GM19452 (cell line): ENCODE data around the gene LUZP1.
A peak's percentile ranks its signal among the peaks of the same experiment; 100 is the strongest.

ENCODE experiments used
- ATAC-seq: cut with Tn5 transposase; IDR thresholded peaks from one replicate; pipeline ENCODE4 v1.9.1; 2021; ENCODE audit not compliant: unreplicated experiment

The LUZP1 gene

DNA sequence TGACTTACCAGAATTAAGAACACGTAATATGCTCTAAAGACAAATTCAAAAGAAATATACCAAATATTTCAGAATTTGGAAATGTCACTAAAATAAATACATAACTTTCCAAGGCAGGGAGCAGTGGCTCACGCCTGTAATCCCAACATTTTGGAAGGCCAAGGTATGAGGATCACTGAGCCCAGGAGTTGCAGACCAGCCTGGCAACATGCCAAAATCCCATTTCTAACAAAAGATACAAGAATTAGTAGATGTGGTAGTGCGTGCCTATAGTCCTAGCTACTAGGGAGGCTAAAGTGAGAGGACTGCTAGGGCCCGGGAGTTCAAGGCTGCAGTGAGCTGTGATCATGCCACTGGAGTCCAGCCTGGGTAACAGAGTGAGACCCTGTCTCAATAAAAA, 11.7 kb downstream of the LUZP1 start:
- ATAC-seq, result no peak

DNA sequence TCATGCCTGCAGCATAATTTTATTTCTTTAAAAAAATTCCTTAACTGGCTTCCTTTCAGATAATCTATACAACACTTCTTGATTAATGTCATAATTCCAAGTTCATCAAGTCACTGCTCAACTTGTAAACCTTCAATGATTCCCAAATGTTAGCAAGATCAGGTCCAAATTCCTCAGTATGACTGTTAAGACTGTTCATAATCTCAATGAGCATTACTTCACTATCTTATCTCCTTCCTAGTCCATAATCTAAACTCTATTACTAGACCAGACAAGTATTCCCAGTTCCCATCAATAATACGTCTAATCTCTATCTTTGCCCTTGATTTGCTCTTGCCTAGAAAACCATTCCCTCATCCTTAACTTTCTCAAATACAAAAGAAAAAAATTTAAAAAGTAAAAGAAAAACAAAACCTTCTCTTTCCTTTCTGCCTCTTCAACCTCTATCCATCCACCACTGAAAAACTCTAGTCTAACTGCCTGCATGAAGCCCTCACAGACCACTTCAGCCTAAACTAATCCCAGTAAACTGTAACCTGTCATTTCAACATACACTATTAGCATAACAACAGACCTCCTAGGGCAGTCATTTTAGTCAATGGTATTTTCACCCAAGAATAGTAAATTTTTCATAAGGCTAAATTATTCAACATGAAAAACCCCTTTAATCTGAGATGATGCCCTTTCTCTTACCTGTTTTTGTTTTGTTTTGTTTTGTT, 15.5 kb downstream of the LUZP1 start:
- ATAC-seq, result no peak

DNA sequence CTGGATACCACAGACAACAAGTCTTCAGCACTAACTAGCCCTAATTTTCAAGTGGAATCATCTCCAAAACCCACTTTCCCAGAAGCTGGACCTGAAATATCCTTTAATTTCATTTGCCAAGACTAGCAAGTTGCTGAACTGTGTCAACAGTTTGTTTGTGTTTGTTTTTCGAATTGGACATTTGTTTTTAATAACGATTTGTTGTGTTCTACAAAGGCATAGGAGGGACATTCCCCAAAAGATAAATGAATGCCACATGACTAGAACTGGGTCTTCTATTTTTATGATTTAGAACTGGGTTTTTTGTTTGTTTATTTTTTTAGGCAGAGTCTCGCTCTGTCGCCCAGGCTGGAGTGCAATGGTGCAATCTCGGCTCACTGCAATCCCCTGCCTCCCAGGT, 17.9 kb downstream of the LUZP1 start:
- no peak for ATAC-seq

DNA sequence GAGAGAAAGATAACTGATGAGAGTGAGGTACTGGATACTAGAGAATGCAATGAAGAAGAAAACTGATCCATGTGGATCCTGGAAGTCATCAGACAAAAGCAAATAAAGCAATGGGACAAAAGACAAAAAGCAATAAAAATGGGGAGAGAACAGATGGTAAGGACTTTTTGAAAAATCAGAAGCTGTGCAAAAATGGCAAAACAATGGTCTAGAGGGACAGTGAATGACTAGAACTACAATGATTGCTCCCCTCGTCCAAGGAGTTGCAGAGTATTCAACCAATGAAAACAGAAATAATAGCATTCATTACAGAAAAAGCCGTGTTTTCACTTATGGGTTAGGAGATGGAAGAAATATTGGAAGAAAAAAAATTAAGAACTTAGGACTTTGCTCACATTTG, 18.5 kb downstream of the LUZP1 start:
- no peak for ATAC-seq

DNA sequence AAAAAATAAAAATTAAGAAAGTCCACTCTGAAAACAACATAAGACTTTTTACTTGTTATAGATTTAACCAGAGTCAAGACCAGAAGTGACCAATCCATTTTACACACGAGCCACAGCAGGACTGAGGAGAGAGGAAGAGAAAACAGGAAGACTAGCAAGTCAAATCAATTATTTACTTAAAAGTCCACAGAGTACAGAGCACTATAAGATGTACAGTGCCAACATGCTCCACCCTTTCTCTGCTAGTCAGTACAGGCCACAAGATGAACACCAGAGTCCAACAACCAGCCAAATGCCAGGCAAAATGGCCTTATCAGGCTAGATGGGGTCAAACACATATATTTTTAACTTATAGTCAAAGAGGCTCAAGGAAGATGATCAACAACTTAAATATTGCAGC, 19.5 kb downstream of the LUZP1 start:
- ATAC-seq, result peak; percentile 60

DNA sequence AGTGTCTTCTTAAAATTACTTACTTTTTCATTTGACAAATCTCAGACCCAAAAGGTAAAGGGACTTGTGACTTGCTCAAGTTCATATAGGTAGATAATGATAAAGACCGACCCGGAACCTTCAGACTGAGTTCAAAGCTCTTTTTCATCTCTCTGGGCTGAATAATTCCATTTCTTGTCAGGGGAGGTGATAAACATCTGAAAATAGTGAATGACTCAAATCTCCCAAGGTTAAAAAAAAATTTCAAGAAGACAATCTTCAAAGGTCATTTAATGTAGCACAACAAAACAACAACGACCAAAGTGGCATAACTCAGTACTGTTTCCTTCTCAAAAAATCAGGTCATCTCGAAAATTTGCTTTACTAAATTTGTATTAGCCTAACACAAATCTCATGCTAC, 20.6 kb downstream of the LUZP1 start:
- no peak for ATAC-seq

DNA sequence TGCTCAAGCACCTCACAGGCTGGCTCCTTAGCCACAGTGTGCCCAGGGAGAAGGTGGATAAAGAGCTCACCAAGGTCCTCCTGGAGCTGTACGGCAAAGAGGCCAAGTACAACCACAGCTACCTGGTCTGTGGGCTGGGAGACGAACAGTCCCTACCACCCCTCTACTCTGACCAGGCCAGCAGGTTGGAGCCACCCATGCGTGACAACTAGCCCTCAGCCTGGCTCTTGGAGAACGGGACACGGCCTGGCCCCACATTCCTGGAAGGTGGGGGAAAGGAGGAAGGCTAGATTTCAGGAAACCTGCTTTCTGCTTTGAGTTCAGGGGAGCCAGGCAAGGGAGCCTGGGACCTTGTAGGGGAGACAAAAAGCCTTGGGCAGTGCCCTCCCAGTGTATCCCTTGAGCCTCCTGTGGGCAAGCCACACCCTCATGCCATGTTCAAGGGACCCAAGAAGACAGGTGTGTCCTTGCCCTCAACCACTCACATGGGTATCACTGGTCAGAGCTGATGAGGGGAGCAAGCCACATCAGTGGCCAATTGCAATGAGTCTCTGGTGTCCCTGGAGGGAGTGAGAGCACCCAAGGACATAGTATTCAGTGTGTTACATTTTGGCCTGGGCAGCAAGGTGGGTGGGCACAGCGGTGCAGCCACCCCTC, 27.6 kb downstream of the LUZP1 start:
- no peak for ATAC-seq

DNA sequence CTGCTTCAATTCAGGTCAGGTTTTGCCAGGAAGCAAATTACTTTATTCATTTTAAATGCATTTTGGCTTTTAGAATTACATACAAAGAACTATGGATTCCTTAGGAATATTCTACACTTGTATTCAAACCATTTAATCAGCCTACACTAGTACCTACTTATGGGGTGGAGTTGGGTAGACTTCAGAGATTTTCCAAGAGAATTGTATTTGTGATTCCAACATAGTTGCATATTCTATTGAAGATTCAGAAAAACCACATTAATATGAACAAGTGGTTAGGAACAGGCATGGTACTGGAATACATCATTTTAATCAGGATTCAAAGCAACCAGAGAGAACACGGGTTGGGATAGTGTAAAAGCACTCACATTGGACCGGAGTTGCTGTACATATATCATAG, 33.4 kb downstream of the LUZP1 start:
- no peak for ATAC-seq

DNA sequence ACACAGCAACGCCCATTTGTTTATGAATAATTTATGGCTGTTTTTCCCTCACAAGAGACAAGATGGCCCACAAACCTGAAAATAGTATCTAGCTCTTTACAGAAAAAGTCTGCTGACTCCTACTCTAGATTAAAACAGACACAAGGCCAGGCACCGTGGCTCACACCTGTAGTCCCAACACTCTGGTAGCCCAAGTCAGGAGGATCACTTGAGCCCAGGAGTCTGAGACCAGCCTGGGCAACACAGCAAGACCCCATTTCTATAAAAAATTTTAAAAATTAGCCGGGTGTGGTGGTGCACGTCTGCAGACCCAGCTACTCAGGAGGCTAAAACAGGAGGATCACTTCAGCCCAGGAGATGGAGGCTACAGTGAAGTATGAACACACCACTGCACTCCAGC, 34.6 kb downstream of the LUZP1 start:
- ATAC-seq, result no peak

DNA sequence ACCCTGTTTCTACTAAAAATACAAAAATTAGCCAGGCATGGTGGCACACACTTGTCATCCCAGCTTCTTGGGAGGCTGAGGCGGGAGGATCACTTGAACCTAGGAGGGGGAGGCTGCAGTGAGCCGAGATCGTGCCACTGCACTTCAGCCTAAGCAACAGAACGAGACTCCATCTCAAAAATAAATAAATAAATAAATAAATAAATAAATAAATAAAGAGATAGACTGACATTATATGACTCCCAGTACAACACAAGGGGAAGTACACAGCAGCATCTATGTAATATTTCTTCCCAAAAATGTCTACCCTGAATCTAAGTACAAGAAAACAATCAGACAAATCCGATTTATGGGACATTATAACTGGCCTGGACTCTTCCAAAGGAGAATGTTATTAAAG, 35.1 kb downstream of the LUZP1 start:
- no peak for ATAC-seq

DNA sequence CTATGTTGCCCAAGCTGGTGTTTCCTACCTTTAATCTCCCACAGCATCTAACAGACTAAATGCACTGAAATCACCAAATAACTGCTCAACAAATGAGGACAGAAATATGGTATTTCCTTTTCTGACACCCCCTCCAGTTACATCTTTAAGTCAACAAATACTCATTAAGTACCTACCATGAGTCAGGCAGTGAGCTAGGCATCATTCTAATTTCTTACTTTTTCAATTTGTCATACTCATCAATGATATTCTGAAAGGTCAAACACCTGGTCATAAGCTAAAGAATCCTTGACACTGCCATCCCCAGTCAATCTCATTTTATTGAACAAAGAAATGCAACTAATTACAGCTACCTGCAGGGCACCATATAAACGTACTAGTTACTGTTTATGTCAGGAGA, 36.6 kb downstream of the LUZP1 start:
- no peak for ATAC-seq

DNA sequence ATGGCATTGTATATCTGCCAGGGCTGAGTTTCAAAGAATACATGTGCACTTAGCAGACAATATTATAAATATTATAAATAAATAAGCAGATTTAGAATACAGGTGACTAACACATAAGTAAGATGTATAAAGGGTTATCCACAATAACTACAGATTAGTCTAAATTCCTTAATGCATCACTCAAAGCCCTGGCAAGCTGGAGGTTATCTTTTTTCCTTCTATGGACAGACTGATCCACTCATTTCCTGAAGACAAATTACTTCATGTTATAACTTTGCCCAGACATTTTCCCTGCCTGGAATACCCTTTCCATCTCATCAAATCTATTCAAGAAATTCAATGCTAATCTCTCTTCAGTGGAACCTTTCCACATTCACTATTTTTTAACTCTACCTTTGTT, 38.8 kb downstream of the LUZP1 start:
- no peak for ATAC-seq

DNA sequence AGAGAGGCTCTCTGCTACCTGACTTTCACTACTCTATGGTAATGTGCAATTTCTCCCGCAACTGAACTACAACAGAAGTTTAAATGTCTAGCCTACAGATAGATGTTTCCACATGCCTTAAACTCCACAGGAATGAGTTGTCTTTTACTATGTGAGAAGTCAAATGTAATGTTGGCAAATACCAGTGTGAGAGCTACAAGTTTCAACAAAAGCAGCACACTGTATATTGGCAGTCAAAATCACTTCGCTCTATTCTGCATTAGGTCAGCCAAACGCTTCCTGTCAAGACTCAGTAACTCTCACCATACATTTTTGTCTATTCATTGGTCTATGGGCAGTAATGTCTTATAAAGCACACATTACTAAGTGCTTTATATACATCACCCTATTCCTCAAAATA, 41.9 kb downstream of the LUZP1 start:
- ATAC-seq, result no peak

DNA sequence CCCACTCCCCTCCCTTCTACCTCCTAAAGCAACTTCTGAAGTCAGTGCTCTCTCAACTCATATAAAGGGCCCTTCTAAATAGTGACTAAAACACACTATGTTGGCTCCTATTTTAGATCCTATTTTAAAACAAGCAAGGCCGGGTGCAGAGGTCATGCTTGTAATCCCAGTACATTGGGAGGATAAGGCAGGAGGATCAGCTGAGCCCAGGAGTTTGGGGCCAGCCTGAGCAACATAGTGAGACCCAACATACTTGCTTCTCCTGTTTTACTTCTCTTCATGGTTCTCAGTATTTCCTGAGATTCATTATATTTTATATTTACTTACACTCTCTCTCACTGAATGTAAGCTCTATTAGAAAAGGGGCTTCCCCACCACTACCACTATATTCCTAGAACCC, 42.5 kb downstream of the LUZP1 start:
- ATAC-seq, result no peak

DNA sequence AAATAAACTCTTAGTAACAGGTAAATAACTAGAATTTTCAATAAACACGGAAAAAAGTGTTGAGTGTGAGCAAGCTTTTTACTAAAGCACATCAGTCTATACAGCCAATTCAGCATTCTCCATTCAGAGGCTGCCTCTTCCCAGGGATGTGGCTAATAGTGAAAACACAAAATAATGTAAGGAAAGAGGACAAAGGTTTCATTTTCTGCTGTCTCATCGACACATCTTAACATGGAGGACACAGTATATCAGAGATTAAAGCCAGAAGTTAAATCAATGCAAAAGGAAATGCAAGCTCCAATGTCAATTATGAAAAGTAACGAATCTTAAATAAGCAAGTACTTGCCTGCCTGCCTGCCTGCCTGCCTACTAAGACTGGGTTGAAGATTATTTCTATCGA, 43.2 kb downstream of the LUZP1 start:
- no peak for ATAC-seq

DNA sequence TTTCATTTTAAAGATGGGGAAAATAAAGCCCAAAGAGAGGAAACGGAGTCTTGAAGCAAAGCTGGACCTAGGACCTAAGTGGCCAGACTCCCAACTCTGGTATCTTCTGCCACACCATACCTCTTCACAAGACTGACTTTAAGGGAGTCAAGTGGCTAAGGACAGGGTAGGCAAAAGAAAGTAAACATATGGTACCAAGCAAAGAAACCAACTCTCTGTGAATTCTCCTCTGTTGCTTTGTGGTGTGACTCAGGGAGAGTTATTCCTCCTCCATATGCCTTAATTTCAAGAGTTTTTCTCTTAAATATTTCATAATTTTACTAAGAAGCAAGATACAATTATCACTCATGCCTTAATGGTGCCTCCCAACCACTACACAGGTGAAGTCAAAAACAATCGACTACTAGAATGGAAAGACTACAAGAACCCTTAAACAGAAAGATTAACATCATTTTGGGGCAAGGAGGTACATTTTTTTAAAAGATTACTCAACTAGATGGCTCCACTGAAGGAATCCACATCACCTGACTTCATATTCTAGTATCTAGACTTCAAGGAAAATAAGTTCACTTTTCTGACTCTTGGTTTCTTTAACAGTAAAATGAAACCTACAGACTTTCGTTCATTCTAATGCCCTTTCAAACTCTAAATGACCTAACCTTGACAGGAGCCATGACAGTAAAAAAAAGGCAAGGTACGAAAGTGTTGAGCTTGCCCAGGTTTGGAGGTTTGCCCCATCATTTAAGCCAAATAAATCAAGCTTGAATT, 44.2 kb downstream of the LUZP1 start:
- ATAC-seq, result no peak

DNA sequence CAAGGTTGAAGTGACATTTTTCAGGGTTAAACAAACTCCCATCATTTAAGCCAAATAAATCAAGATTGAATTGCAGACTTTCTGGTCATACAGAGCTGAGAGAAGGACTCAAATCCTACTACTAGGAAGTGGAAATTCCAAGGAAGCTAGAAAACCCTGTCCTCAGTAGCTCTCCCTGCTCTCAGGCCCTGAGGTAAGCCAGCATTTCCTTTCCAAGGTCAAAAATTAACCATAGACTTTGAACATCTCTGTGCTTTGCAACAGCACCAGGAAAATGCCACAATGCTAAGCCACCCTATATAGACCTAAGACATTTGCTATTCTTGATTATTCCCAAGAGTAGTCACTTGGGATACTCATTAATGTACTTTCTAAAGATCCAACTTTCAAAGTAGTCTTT, 45.1 kb downstream of the LUZP1 start:
- ATAC-seq, result no peak

DNA sequence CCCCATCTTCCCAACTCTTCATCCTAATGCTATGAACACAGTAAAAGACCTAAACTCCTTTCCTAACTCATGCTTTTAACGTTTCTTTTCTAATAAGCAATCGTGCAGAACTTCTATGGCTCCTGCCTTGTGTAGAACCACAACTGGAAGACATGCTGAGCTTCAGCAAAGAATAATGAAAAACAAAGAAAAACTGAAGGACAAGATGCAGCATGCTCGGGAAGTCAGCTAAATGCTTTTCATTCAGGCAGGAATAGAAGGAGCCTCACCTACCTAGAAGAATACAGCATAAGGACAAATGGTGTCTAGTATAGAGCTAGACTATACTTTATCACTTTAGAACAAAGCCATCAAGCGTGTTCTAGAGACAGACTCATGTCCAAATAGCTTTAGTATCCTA, 45.9 kb downstream of the LUZP1 start:
- ATAC-seq, result no peak

DNA sequence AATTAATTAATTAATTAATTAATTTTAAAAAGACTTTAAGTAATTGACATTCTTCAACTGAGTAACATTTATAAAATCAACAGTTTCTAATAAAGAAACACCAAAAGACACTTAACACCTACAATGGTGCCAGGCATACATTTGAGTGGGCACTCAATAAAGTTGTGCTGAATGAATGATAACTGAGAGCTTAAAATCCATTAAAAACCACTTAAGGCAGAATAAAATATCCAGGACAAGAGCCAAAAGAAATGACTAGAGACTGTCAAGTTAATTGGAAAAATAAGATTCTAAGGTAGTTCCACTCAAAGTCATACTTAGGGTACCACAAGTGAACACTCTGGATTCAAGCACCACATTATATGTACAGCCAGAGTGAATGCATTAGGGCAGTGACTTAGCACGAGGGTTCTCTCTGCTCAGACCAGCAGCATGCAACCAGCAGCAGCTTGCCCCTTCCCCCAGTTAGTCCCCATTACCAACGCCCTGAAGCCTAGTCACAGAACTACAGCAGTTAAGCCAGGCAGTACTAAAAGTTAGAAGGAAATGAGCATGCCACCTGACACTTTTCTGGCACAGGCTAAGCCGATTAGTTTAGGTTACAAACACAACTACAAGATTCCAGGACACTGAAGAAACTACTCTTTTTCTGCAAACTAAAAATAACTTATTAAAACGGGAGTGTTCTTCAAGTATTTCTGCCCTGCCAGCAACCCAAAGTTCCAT, 46.5 kb downstream of the LUZP1 start:
- no peak for ATAC-seq

DNA sequence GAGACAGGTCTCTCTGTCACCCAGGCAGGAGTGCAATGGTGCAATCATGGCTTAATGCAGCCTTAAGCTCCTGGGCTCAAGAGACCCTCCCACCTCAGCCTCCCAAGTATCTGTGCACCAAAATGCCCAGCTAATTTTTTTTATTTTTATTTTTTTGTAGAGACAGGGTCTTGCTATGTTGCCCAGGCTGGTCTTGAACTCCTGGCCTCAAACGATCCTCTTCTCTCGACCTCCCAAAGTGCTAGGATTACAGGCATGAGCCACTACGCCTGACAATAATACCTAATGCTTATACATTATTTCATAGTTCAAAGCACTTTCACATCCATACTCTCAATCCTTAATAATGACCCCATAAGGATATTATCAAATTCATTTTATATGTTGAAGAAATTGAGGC, 48.3 kb downstream of the LUZP1 start:
- ATAC-seq, result no peak

DNA sequence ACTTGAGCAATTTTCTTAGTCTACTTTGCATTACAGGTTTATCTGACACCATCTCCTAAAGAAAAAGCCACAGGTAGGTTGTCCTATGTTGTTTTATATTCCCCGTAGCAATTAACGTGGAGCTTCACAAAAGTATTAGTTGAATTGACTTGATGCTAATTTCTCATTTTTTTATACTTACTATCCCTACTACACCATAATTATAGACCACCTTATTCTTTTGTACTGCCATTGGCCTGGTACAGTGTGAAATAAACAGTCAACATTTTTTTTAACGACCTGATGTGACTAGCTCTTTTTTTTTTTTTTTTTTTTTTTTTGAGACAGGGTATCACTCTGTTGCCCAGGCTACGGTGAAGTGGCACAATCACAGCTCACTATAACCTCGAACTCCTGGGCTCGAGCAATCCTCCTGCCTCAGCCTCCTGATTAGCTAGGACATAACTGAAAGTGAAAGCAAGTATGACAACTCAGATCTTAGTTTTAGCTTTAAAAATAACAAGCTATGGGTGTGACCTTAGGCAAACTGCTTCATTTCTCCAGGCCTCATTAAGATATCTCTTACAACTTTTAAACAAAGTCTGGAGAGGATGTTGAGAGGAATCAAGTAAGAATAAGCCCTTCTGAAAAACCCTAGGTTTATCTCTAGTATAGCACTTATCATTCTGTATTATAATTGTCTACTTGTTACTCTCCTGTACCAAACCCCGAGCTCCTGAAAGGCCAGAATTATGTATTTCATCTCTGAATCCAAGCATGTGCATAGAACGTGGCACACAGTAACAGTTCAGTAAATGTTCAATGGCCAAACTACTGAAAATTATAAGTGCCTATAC, 49.5 kb downstream of the LUZP1 start:
- no peak for ATAC-seq
